GM04503 (cell line): ENCODE measurements around the gene SLC39A11.

Experiments
- DNase-seq: peaks from one replicate; pipeline ENCODE4 v3.0.0-alpha.2; 2012; ENCODE audit warnings: low read depth

SLC39A11 gene

DNA sequence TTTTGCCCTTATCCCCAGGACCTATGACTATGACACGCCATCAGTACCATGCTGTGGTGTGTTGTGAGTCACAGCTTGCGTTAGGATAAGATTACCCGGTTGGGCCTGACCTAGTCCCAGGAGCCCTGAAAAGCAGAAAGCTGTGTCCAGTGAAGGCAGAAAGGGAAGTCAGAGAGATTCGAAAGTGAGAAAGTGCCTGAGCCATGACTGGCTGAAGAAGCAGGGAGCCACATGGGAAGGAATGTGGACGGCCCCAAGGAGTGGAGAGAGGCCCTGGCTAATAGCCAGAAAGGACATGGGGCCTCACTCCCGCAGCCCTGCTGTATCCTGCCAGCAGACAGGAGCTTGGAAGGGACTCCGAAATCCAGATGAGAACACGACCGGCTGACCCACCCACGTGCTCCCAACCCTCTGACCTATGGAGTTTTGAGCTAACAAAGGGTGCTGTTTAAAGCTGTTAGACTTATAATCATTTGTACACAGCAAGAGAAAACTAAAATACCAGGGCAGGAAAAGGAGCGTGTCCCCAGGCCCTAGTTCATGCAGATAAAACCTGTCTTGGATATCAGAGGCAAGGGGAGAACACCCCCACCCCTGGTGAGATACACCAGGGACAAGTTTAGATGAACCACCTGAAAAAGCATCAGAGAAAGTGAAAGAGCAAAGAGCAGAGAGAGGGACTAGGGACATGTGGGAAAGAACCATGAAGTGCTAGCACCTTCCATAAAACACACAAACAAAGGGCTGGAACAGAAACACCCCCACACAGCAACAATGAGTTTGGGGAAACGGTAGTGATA is 115.3 kb downstream of the SLC39A11 start:
- DNase-seq = peak; percentile 85

- no peak for DNase-seq
These were observed 117.0 kb downstream of the SLC39A11 start for GRCh38 chr17:72975509-72975908.

GRCh38 chr17:72974605-72975232 is 117.8 kb downstream of the SLC39A11 start:
- no peak for DNase-seq

DNA sequence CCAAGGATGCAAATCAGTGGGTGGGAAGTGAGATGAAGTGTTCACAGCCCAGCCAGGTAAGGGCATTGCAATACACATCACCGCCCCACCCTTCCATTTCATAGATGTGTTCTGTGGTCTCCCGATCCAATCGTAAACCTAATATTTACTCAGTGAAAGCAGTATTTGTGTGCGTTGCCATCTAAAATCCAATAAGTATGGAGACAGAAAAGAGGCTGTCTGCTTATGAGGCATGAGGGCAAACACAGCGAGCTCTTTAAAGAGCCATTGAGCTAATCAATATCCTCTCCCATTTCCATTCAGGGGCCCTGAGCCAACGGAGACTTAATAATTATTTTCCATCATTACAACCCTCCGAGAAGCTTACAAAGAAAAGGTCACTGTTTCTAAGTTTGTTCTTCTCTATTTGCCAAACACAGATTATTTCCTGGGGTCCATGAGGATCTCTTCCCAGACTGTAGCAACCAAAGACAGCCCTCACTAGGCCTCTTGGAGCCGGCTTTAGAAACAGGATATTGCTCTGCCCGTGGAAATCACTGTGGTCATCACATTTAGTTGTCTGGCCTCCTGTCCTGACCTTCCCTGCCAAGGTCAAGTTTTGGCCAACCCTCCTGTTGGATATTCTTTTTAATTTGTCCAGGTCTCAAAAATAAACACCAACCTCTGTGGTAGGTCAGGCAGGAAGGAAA is 120.1 kb downstream of the SLC39A11 start:
- no peak for DNase-seq

GRCh38 chr17:72971226-72971880 is 121.1 kb downstream of the SLC39A11 start:
- no peak for DNase-seq

- no peak for DNase-seq
These were observed 121.7 kb downstream of the SLC39A11 start for GRCh38 chr17:72970797-72971196.

GRCh38 chr17:72970246-72970645 is 122.2 kb downstream of the SLC39A11 start:
- no peak for DNase-seq

- DNase-seq = no peak
These were observed 123.1 kb downstream of the SLC39A11 start for GRCh38 chr17:72969293-72969906.

DNA sequence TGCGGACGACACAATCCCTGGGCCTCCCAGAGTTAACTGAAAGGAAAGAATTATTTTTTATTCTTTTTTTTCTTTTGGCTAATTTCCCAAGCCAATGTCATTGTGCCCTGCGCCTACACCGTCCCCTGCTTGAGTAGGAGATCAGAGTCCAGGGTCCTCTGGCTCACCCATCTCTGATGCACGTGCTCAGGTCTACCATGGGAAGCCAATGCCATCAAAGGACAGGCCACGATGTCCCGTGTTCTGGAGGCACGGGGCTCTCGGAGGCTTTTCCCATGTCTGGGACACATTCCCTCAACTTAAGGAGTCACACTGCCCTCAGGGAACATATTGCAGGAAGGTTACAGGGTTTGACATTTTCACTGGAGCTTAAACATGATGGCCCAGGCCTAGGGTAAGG is 123.7 kb downstream of the SLC39A11 start:
- no peak for DNase-seq

DNA sequence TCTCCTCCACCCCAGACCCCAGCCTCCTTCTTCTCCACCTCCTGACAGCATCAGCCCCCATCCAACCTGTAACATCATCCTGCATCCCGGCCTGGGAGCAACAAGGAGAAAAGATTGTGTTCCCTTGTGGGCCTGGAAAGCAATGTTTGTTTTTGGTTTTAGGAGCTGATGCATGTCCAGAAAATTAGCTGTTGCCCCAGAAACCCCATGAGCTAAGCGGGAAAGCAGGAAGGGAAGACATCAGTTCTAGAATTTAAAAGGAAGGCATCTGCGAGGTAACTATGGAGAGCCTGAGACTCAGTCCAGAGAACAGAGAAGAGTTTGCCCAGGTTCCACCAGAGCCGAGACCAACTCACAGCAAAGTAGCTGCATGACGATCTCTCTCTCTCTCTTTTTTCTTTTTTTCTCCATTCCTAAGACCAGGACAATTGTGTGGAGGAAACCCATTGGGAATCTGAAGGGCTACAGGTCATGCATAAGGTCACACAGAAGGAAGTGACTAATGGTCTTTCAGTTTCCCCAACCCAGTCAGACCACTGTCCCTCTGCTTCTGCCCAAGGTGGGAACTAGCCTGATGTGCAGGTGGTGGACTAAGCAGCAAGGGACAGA is 124.4 kb downstream of the SLC39A11 start:
- no peak for DNase-seq

DNA sequence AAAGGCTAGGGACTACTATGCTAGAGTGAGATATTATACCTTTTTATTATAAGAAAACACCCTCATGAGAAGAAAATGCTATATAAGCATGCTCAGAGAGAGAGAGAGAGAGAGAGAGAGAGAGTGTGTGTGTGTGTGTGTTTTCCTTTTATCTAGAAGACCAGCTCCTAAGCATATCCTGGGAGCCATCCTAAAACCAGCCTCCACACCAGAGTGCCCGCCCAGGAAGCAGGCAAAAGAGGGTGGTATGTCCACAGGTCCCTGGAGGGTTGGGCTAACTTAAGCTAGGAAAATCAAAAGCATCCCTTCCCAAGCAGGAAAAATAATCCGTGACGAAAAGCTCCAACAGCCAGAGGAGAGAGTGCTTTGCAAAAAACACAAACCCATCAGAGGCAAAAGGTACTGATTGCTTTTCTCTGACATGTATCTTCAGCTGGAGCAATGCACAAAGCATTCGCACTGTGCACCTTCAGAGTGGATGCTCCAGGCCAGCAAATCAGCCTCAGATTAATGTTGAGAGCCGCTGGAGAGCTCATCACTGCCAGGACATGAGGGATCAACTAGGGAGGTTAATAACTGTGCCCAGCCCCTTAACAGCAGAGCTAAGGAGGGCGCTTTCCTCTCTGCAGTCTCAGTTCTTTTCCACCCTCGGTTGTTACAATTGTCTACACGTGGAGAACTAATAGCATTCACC is 125.1 kb downstream of the SLC39A11 start:
- DNase-seq = no peak

- DNase-seq = no peak
These were observed 130.4 kb downstream of the SLC39A11 start for GRCh38 chr17:72962106-72962505.

DNA sequence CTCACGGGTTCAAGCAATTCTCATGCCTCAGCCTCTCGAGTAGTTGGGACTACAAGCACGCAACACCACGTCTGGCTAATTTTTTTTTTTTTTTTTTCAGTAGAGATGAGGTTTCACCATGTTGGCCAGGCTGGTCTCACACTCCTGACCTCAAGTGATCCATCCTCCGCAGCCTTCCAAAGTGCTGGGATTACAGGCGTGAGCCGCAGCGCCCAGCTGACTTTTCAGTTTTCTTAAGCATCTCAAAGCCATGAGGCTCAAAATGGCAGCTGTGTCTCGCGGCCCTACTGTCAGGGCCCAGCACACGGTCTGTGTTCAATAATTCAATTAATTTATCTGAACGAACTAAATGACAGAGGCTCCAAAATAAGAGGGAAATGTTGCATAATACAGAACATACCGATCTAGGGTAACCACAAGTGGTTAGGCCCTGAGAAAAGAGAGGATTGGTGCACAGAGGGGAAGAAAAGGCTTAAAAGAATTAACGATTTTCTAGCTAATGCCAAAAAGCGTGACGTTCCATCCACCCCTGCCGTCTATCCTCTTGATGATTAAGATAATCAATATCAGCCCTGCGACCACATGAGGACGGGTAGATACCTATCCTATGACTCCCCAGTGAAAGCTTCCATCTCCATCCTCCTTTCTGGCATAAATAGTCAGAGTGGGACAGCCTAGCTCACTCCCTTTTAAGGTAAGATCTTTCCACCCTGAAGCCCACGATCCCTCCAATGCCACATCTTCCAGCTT is 136.9 kb downstream of the SLC39A11 start:
- DNase-seq = no peak

DNA sequence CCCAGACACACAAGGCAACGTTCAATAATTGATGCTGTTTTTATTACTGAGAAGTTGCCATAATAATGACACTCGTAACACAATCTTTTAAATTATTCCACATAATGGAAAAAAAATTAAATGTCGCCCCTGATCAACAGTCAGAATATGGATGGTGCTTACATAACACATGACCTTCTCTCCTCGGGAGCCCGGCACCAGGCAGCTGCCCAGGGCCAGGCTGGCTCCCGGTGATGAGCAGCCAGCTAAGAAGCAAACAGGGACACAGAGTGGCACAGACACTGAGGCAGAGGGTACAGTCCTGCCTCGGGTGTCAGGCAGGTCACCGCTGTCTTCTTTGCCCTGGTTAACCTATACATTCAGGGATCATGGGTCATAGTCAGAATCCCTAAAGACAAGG is 137.9 kb downstream of the SLC39A11 start:
- no peak for DNase-seq

- no peak for DNase-seq
These were observed 138.9 kb downstream of the SLC39A11 start for GRCh38 chr17:72953621-72954020.

DNA sequence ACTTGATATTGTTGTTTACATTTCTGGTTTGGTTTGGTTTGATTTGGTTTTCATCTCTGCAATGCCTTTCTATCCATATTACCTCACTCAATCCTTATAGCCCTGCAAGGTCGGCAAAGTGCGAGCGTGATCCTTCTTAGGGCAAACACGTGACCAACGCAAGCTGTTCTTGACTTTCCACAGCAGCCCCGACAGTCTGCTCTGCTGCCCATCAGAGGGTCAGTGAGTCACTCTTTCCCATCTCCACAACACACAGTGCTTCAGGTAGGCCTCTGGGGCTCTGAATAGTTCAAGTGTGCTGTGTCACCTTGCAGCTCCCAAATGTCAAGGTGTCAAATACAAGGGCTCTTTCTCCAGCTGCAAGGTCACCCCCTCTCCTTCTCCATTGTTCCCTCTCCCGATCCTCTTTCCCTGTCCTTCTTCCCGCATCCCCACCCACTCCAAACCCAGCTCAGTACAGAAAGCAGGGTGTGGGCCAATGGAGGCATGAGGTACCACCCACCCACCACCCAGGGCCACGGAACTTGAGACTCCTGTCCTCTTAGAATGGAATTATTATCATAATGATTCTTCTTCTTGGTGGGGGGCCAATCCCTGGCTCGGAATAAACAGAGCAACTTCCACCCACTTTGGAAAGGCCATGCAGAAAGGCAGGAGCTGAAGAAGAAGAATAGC is 139.7 kb downstream of the SLC39A11 start:
- DNase-seq = no peak

DNA sequence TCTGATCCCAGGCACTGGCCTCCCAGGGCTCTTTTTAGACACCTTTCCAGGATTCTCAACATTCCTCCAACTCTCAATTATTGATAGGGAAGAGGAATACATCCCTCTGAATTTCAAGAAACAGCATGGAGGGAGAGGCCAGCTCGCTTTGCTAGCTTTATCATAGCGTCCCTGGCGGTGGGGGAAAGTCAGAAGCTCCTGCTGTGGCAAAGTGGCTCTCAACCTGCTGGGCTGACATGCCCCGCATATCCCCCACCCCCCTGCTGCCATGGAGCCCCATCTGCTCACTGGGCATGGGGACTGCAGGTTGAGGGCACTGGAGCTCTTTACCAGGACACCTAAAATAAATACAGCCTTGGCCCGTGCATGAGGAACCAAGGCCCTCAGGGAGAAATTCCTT is 140.3 kb downstream of the SLC39A11 start:
- DNase-seq = no peak

DNA sequence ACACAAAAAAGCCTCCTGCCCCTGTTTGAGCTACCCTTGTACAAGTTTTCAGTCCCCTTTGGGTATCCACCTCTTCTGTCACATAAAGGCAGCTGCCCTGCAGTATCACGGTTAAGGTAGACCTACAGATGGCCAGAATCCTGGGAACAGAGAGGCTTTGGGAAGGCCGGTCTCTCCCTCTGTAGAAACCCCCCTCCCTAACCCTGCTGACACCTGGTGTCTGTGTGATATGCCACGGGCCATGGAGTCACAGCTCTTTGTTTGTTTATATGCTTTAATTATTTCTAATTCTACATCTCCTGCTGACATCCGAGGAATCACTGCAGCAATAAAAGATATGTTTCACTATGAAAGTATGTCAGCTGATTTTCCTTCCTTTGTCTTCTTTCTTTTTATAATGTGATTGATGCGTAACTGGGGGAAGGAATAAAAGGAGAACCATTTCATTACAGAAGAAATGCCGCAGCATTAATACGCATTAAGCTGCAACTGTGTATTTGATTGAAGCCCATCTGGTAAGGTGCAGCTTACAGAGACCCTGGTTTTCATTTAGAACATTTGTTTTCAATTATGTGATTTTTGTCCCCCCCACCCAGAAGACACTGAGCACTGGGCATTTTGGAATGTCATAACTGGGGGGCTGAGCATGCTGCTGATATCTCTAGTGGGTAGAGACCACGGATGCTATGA is 142.1 kb downstream of the SLC39A11 start:
- DNase-seq = no peak

GRCh38 chr17:72948115-72948514 is 144.4 kb downstream of the SLC39A11 start:
- DNase-seq = no peak
